Activated naive CD4-positive, alpha-beta T cell treated with anti-CD3 and anti-CD28 coated beads, Interleukin-2, amount 50 U/mL, for 72 hours (primary cell): ENCODE measurements around the gene TBC1D3. TPM values are rescaled to one million over a fixed set of nuclear protein-coding genes. Genes with fewer than 3 reads are reported as not detected.
"Not testable (repeated sequence)": the region's sequence is repeated elsewhere in the genome, so short reads cannot be mapped to it uniquely, and the experiment has no call there.

Experiments used
- ATAC-seq, 2 donors: fragments of 150-1000 bp; cut with Tn5 transposase; 2 replicates each; pipeline ENCODE4 v1.10.0; 2021; ENCODE audit warnings: mild to moderate bottlenecking in 2 of 2, moderate library complexity in 2 of 2
- DNase-seq, 2 donors: peaks; one replicate each; pipeline ENCODE4 v3.0.0; 2021 to 2022; ENCODE audit warnings: low spot score in 2 of 2
- H3K27ac Mint-ChIP-seq, 2 donors: one replicate each; pipeline ENCODE4 v1.8.0; 2022; ENCODE audit warnings: mild to moderate bottlenecking in 2 of 2, mixed read lengths in 2 of 2
- H3K36me3 Mint-ChIP-seq, 2 donors: one replicate each; pipeline ENCODE4 v1.8.0; 2022; ENCODE audit warnings: mixed read lengths in 2 of 2
- H3K9me3 Mint-ChIP-seq, 2 donors: one replicate each; pipeline ENCODE4 v1.8.0; 2022; ENCODE audit warnings: mixed read lengths in 2 of 2
- total RNA-seq, 2 donors: library from RNA; stranded (reverse); gene quantifications; one replicate each; pipeline ENCODE4 v1.2.3, GENCODE V29; 2022

Gene TBC1D3
- total RNA-seq = 10 to 100 TPM in 1 of 2 donors, not detected in 1; 12.4 TPM

DNA sequence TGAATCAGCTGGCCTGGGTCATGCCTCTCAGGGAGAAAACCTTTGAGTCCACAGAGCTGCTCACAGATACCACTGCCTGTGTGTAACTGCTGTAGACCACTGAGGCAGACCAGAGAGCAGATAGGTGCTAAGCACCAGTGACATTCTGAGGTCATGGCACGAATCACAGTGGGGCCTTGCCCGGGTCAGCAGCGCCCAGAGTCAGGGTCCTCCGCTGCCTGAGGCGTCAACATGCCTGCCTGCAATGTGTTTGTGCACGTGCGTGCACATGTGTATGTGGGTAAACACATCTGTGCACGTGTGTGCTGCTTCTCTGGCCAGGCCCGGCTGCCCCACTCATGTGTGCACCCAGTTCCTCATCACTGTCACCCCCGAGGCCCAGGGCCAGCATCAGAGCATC, at the start of gene TBC1D3:
Gene TBC1D3 (minus strand): TSS at position 101 of the 400 bp plus-strand sequence. CDS start 1,526 bp downstream, outside the sequence.
- ATAC-seq, H3K27ac Mint-ChIP-seq, DNase-seq, H3K9me3 Mint-ChIP-seq, H3K36me3 Mint-ChIP-seq: not testable (repeated sequence)

DNA sequence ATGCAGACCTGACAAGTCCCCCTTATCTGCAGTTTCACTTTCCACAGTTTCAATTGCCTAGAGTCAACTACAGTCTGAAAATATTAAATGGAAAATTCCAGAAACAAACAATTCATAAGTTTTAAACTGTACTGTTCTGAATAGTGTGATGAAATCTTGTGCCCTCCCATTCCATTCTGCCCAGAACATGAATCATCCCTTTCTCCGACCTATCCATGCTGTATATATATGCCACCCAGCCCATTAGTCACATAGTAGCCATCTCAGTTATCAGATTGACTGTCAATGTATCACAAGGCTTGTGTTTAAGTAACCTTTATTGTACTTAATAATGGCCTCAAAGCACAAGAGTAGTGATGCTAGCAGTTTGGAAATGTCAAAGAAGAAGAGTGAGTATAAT, 40.4 kb upstream of the TBC1D3 start:
- not testable (repeated sequence) for DNase-seq, H3K9me3 Mint-ChIP-seq, H3K27ac Mint-ChIP-seq, H3K36me3 Mint-ChIP-seq
- ATAC-seq = peak in 1 of 2 donors; percentile 68

DNA sequence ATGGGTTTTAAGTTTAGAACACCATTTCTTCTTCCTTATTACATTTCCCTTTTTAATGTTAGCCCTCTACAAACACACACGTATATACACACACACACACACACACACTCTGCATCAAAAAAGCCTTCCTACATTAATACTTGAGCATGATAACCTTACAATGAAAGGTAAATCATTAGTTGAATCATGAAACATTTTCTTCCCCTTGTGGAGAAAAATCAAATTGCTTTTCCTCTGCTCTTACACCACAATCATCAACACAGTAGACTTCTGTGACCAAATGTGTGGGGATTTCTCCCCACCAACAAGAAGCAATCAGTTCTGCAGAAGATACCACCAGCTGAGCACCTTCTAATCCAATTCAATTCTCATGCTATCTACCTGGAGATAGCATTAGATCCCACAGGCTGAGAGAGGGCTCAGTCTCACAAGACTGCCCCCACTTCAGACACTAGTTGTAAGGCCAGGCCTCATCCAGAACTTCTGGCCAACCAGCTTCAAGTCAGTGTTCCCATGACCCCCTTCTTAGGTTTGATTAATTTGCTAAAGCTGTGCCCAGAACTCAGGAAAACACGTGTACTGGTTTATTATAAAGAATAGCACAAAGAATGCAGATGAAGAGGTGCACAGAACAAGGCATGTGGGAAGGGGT, 33.6 kb upstream of the TBC1D3 start:
- DNase-seq, H3K9me3 Mint-ChIP-seq, H3K27ac Mint-ChIP-seq, H3K36me3 Mint-ChIP-seq, ATAC-seq: not testable (repeated sequence)

GRCh38 chr17:38220867-38221266, 28.5 kb upstream of the TBC1D3 start:
- H3K27ac Mint-ChIP-seq, H3K9me3 Mint-ChIP-seq, H3K36me3 Mint-ChIP-seq, DNase-seq: not testable (repeated sequence)
- ATAC-seq = peak in 1 of 2 donors; percentile 75

- H3K9me3 Mint-ChIP-seq, H3K27ac Mint-ChIP-seq, H3K36me3 Mint-ChIP-seq, ATAC-seq, DNase-seq: not testable (repeated sequence)
Observed at GRCh38 chr17:38200271-38200670, 7.9 kb upstream of the TBC1D3 start.

GRCh38 chr17:38134860-38135259, 57.5 kb downstream of the TBC1D3 start:
- not testable (repeated sequence) for H3K27ac Mint-ChIP-seq

More at GRCh38 chr17:38134860-38135259, 57.5 kb downstream of the TBC1D3 start:
- not testable (repeated sequence) for H3K9me3 Mint-ChIP-seq, H3K36me3 Mint-ChIP-seq, ATAC-seq
- DNase-seq = peak in 1 of 2 donors; percentile 52

Other genes starting within 250 kb of the TBC1D3 start
- gene TBC1D3L, start 203.5 kb downstream of the TBC1D3 start, total RNA-seq = 1 to 10 TPM in 1 of 2 donors, under 1 TPM in 1; 0.60 to 9.4 TPM
- gene TBC1D3D, start 188.6 kb downstream of the TBC1D3 start, total RNA-seq = 1 to 10 TPM in 1 of 2 donors, under 1 TPM in 1; 0.41 to 4.3 TPM
- not detected for gene TBC1D3C, start 123.9 kb downstream of the TBC1D3 start, total RNA-seq
- not detected for gene TBC1D3E, start 64.6 kb downstream of the TBC1D3 start, total RNA-seq
- 10 to 100 TPM; 64.6 to 72.3 TPM for gene MRPL45, start 104.6 kb upstream of the TBC1D3 start, total RNA-seq
- under 1 TPM; 0.02 to 0.04 TPM for gene GPR179, start 151.4 kb upstream of the TBC1D3 start, total RNA-seq
- 10 to 100 TPM; 20.8 to 24.1 TPM for gene SOCS7, start 159.3 kb upstream of the TBC1D3 start, total RNA-seq
- 1 to 10 TPM in 1 of 2 donors, under 1 TPM in 1; 0.43 to 1.3 TPM for gene ARHGAP23, start 235.9 kb upstream of the TBC1D3 start, total RNA-seq